GM18508 (cell line): ENCODE data around the gene C5AR2.
"Not testable (repeated sequence)": the region's sequence is repeated elsewhere in the genome, so short reads cannot be mapped to it uniquely, and the experiment has no call there.

Source experiments
- ATAC-seq: cut with Tn5 transposase; IDR thresholded peaks from one replicate; pipeline ENCODE4 v1.9.1; 2021; ENCODE audit warnings: moderate number of reproducible peaks; ENCODE audit not compliant: insufficient read depth, unreplicated experiment

C5AR2 gene

GRCh38 chr19:47322058-47322457, 9.9 kb upstream of the C5AR2 start:
- no peak for ATAC-seq

GRCh38 chr19:47323409-47323808, 8.6 kb upstream of the C5AR2 start:
- ATAC-seq = no peak

GRCh38 chr19:47323872-47324271, 8.1 kb upstream of the C5AR2 start:
- ATAC-seq = no peak

- no peak for ATAC-seq
These were observed 7.5 kb upstream of the C5AR2 start for GRCh38 chr19:47324502-47324901.

GRCh38 chr19:47330466-47330869, 1.5 kb upstream of the C5AR2 start:
- ATAC-seq = no peak

- no peak for ATAC-seq
These were observed 485 bp upstream of the C5AR2 start for GRCh38 chr19:47331490-47331889.

GRCh38 chr19:47336765-47337718, 5.1 kb downstream of the C5AR2 start:
- not testable (repeated sequence) for ATAC-seq

GRCh38 chr19:47339196-47339880, 7.4 kb downstream of the C5AR2 start:
- no peak for ATAC-seq

- no peak for ATAC-seq
These were observed 8.7 kb downstream of the C5AR2 start for GRCh38 chr19:47340477-47341208.

- ATAC-seq = no peak
These were observed 9.8 kb downstream of the C5AR2 start for GRCh38 chr19:47341734-47342133.

- no peak for ATAC-seq
These were observed 11.3 kb downstream of the C5AR2 start for GRCh38 chr19:47343194-47343802.

- ATAC-seq = no peak
These were observed 12.4 kb downstream of the C5AR2 start for GRCh38 chr19:47344425-47344824.

- ATAC-seq = not testable (repeated sequence)
These were observed 14.0 kb downstream of the C5AR2 start for GRCh38 chr19:47346024-47346423.

- ATAC-seq = peak; percentile 48
These were observed 17.1 kb downstream of the C5AR2 start, which contains the start of gene DHX34 for GRCh38 chr19:47348819-47349795. DHX34 (plus strand) TSS chr19:47349315; CDS start chr19:47353031, 3,716 bp downstream.

GRCh38 chr19:47350630-47351029, 18.7 kb downstream of the C5AR2 start:
- ATAC-seq = no peak

GRCh38 chr19:47351548-47351947, 19.6 kb downstream of the C5AR2 start:
- ATAC-seq = no peak

- no peak for ATAC-seq
These were observed 20.1 kb downstream of the C5AR2 start for GRCh38 chr19:47352095-47352494.

GRCh38 chr19:47353307-47353712, 21.3 kb downstream of the C5AR2 start:
- no peak for ATAC-seq

GRCh38 chr19:47356900-47357299, 24.9 kb downstream of the C5AR2 start:
- no peak for ATAC-seq
